Activated naive CD4-positive, alpha-beta T cell treated with Interleukin-2 at 50 U/mL for 16 hours (primary cell): ENCODE measurements around the gene GNAL.

Experiments
- DNase-seq: peaks from one replicate; pipeline ENCODE4 v3.0.0-alpha.2; 2020

GNAL gene

GRCh38 chr18:11775436-11776174 is 86.5 kb downstream of the GNAL start:
- DNase-seq: no peak

- DNase-seq: no peak
These were observed 91.0 kb downstream of the GNAL start for GRCh38 chr18:11780042-11780441.

- no peak for DNase-seq
These were observed 94.8 kb downstream of the GNAL start for GRCh38 chr18:11783716-11784331.

GRCh38 chr18:11784674-11785304 is 95.7 kb downstream of the GNAL start:
- DNase-seq: no peak

GRCh38 chr18:11785444-11786055 is 96.5 kb downstream of the GNAL start:
- DNase-seq: no peak

- no peak for DNase-seq
These were observed 100.8 kb downstream of the GNAL start for GRCh38 chr18:11789716-11790510.

GRCh38 chr18:11791131-11791530 is 102.1 kb downstream of the GNAL start:
- no peak for DNase-seq

GRCh38 chr18:11792632-11793031 is 103.6 kb downstream of the GNAL start:
- no peak for DNase-seq

- DNase-seq: no peak
These were observed 105.1 kb downstream of the GNAL start for GRCh38 chr18:11794195-11794594.

GRCh38 chr18:11795916-11796315 is 106.9 kb downstream of the GNAL start:
- no peak for DNase-seq

- DNase-seq: no peak
These were observed 109.2 kb downstream of the GNAL start for GRCh38 chr18:11798271-11798670.

- DNase-seq: no peak
These were observed 110.0 kb downstream of the GNAL start for GRCh38 chr18:11799066-11799465.

- no peak for DNase-seq
These were observed 111.7 kb downstream of the GNAL start for GRCh38 chr18:11800566-11801334.

- no peak for DNase-seq
These were observed 112.5 kb downstream of the GNAL start for GRCh38 chr18:11801573-11801972.

- DNase-seq: no peak
These were observed 113.1 kb downstream of the GNAL start for GRCh38 chr18:11802158-11802557.

GRCh38 chr18:11802586-11802985 is 113.5 kb downstream of the GNAL start:
- no peak for DNase-seq

- no peak for DNase-seq
These were observed 118.2 kb downstream of the GNAL start for GRCh38 chr18:11807233-11807632.

GRCh38 chr18:11808001-11808855 is 119.2 kb downstream of the GNAL start:
- DNase-seq: no peak

GRCh38 chr18:11809895-11810294 is 120.8 kb downstream of the GNAL start:
- DNase-seq: no peak

- DNase-seq: no peak
These were observed 121.3 kb downstream of the GNAL start for GRCh38 chr18:11810379-11810778.

GRCh38 chr18:11811009-11811408 is 121.9 kb downstream of the GNAL start:
- DNase-seq: no peak
